ENCODE results near the gene ST3GAL6.

DNA sequence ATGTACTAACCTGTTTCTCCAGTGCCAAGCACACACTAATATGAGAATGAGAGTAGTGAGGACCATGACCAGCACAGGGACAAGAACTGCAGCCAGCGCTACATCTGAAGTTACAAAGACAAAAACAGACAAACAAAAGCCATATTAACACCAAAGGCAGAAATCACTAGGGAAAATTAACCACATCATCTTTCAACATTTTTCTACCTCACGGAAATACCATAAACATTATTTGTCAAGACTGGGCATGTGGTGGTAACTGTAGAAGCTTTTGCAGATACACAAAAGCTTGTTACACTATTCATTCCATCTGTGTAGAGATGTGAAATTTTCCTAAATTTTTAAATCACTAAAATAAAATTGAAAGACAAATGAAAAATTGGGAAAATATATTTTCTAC, 44.9 kb downstream of the ST3GAL6 start:
- TF ChIP-seq, protein P1, sequence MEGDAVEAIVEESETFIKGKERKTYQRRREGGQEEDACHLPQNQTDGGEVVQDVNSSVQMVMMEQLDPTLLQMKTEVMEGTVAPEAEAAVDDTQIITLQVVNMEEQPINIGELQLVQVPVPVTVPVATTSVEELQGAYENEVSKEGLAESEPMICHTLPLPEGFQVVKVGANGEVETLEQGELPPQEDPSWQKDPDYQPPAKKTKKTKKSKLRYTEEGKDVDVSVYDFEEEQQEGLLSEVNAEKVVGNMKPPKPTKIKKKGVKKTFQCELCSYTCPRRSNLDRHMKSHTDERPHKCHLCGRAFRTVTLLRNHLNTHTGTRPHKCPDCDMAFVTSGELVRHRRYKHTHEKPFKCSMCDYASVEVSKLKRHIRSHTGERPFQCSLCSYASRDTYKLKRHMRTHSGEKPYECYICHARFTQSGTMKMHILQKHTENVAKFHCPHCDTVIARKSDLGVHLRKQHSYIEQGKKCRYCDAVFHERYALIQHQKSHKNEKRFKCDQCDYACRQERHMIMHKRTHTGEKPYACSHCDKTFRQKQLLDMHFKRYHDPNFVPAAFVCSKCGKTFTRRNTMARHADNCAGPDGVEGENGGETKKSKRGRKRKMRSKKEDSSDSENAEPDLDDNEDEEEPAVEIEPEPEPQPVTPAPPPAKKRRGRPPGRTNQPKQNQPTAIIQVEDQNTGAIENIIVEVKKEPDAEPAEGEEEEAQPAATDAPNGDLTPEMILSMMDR (IDR thresholded peaks at IDR 0.05; ENCODE audit: low read depth, low read length, missing input control): no peak
- TF ChIP-seq REST (IDR thresholded peaks at IDR 0.05) (no peak), ATF3 (IDR thresholded peaks at IDR 0.05) (no peak), RXRA (IDR thresholded peaks at IDR 0.05) (no peak), GABPA (IDR thresholded peaks at IDR 0.05 in 1 of 2, conservative IDR thresholded peaks at IDR 0.05 in 1 of 2) (no peak), HNF4A (conservative IDR thresholded peaks at IDR 0.05) (no peak), SP1 (IDR thresholded peaks at IDR 0.05) (no peak)
- TF ChIP-seq, protein P2, sequence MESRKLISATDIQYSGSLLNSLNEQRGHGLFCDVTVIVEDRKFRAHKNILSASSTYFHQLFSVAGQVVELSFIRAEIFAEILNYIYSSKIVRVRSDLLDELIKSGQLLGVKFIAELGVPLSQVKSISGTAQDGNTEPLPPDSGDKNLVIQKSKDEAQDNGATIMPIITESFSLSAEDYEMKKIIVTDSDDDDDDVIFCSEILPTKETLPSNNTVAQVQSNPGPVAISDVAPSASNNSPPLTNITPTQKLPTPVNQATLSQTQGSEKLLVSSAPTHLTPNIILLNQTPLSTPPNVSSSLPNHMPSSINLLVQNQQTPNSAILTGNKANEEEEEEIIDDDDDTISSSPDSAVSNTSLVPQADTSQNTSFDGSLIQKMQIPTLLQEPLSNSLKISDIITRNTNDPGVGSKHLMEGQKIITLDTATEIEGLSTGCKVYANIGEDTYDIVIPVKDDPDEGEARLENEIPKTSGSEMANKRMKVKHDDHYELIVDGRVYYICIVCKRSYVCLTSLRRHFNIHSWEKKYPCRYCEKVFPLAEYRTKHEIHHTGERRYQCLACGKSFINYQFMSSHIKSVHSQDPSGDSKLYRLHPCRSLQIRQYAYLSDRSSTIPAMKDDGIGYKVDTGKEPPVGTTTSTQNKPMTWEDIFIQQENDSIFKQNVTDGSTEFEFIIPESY (IDR thresholded peaks at IDR 0.05): no peak

All from liver (tissue), 3 donors.